SK-N-MC (cell line): ENCODE data around the gene PDLIM7.

Experiments
- FOXP2 ChIP-seq: optimal IDR thresholded peaks from 2 replicates; pipeline ENCODE3; 2011; ENCODE audit warnings: mild to moderate bottlenecking, moderate library complexity; ENCODE audit not compliant: insufficient read depth; ENCODE audit errors: extremely low read length, control extremely low read depth
- POLR2AphosphoS5 ChIP-seq: IDR thresholded peaks from 2 replicates; pipeline ENCODE4 v1.6.1; 2012; ENCODE audit warnings: mild to moderate bottlenecking, low read depth, low read length, borderline replicate concordance

- no peak for TF ChIP-seq FOXP2
- TF ChIP-seq POLR2AphosphoS5 = no peak
Observed at GRCh38 chr5:177529247-177530203, 32.1 kb upstream of the PDLIM7 start.
